ENCODE results near the gene RAB29. TPM values are rescaled to one million over a fixed set of nuclear protein-coding genes. Genes with fewer than 3 reads are reported as not detected.

Gene RAB29
- total and polyA plus RNA-seq, 9 of the 15 experiments (the other 6 are each of a cell fraction or from before 2014, with no cell fraction given), result 6.3 to 17.6 (median 8.0) TPM

- intact Hi-C loops (cut with micrococcal nuclease), result no loop called here
- Histone ChIP-seq H3K4me2 (ENCODE audit: insufficient read depth, low read length) (no peak overlapping the region), H2AFZ (ENCODE audit: low read depth, low read length) (no peak overlapping the region), H4K20me1 (replicated peaks; ENCODE audit: control insufficient read depth, insufficient read depth, low read length) (peaks cover 12% of the 10 kb centered on the region), H3K4me3 (no peak overlapping the region), H3K27me3 (ENCODE audit: control insufficient read depth in 2 of 2, insufficient read depth in 2 of 2, low read length in 2 of 2) (no peaks in the 10 kb centered on the region), H3K27ac (ENCODE audit: extremely low read depth, low read depth, low read length) (no peak overlapping the region; the same call in 2 of the 3 replicates), H3K9me3 (replicated peaks; ENCODE audit: control insufficient read depth, insufficient read depth, low read depth, low read length) (no peaks in the 10 kb centered on the region), H3K9ac (ENCODE audit: insufficient read depth in 1 of 2, low read depth in 2 of 2, low read length in 2 of 2) (no peak overlapping the region), H3K79me2 (ENCODE audit: control insufficient read depth, insufficient read depth, low read length) (peaks cover 96% of the 10 kb centered on the region), H3K4me1 (replicated peaks in 1 of 2; ENCODE audit: control insufficient read depth in 2 of 2, insufficient read depth in 2 of 2, low read length in 2 of 2) (peaks cover 11 to 14% of the 10 kb centered on the region in 2 experiments; a peak in 3 of 5 replicates), H3K9me1 (ENCODE audit: control insufficient read depth, insufficient read depth, low read length) (no peaks in the 10 kb centered on the region), H3K36me3 (ENCODE audit: control insufficient read depth, insufficient read depth, low read length) (peaks cover 64% of the 10 kb centered on the region)
- no peak for DNase-seq (ENCODE audit: extremely low read depth in 1 of 4, low spot score in 3 of 4)
- FAIRE-seq, result no peak
- CTCF ChIA-PET (ENCODE audit: low intra/inter-chr PET ratio), result no interaction called here
- ATAC-seq, result no peak
- WGBS (ENCODE audit: insufficient coverage, low coverage, missing lambda C conversion rate), result 36% methylated on average over 1 of the region's 1 CpG
- BruUV-seq (replicated peaks), result no TSS peak
- in situ Hi-C loops (cut with MboI), result no loop called here
- POLR2A ChIA-PET, result interaction anchor here (0.5 to 3.5 kb wide), 4 partner anchors 10 to 159 kb away, joined by 3 to 32 read pairs (median 3); no protein-coding TSS in a partner anchor
- TF ChIP-seq MED1 (CRISPR knock-in tag; IDR thresholded peaks at IDR 0.05; ENCODE audit: borderline replicate concordance), result no peak
- no peak for TF ChIP-seq HMG20B (CRISPR knock-in tag; IDR thresholded peaks at IDR 0.05)
- TF ChIP-seq SMAD3 (CRISPR knock-in tag; conservative IDR thresholded peaks at IDR 0.05), result no peak
- TF ChIP-seq MBD1 (CRISPR knock-in tag; IDR thresholded peaks at IDR 0.05), result no peak
- no peak for TF ChIP-seq BACH1 (tag; IDR thresholded peaks at IDR 0.05)
- TF ChIP-seq E4F1 (CRISPR knock-in tag; IDR thresholded peaks at IDR 0.05; ENCODE audit: borderline replicate concordance), result no peak
- TF ChIP-seq ETV6 (IDR thresholded peaks at IDR 0.05; ENCODE audit: borderline replicate concordance in 1 of 2, low read depth in 2 of 2, low read length in 1 of 2), result no peak
- no peak for TF ChIP-seq ETV6 (CRISPR knock-in tag; IDR thresholded peaks at IDR 0.05; ENCODE audit: borderline replicate concordance)
- no peak for TF ChIP-seq CCAR2 (IDR thresholded peaks at IDR 0.05; ENCODE audit: low read depth, low read length)
- no peak for TF ChIP-seq ZKSCAN3 (CRISPR knock-in tag; IDR thresholded peaks at IDR 0.05)
- TF ChIP-seq ZNF133 (CRISPR knock-in tag; IDR thresholded peaks at IDR 0.05), result no peak
- no peak for TF ChIP-seq ZC3H11A (IDR thresholded peaks at IDR 0.05; ENCODE audit: low read depth, low read length)
- TF ChIP-seq SAFB (IDR thresholded peaks at IDR 0.05; ENCODE audit: borderline replicate concordance, low read depth, low read length), result no peak
- no peak for TF ChIP-seq SMARCA5 (IDR thresholded peaks at IDR 0.05)
- no peak for TF ChIP-seq KAT2B (IDR thresholded peaks at IDR 0.05; ENCODE audit: low read depth, low read length)
- no peak for TF ChIP-seq PBX2 (CRISPR knock-in tag; IDR thresholded peaks at IDR 0.05; ENCODE audit: low read depth)
- peak; percentile 54; the same call in 1 of the 2 replicates for TF ChIP-seq PBX2 (tag; conservative IDR thresholded peaks at IDR 0.05; ENCODE audit: low read depth)
Measured at GRCh38 chr1:205741681-205742080, 33.6 kb downstream of the RAB29 start.

Data from K562 (cell line).